ENCODE measurements around the gene INPP4A. TPM values are rescaled to one million over a fixed set of nuclear protein-coding genes. Genes with fewer than 3 reads are reported as not detected.

The INPP4A gene
- polyA plus RNA-seq (2013) = 16.7 TPM

DNA sequence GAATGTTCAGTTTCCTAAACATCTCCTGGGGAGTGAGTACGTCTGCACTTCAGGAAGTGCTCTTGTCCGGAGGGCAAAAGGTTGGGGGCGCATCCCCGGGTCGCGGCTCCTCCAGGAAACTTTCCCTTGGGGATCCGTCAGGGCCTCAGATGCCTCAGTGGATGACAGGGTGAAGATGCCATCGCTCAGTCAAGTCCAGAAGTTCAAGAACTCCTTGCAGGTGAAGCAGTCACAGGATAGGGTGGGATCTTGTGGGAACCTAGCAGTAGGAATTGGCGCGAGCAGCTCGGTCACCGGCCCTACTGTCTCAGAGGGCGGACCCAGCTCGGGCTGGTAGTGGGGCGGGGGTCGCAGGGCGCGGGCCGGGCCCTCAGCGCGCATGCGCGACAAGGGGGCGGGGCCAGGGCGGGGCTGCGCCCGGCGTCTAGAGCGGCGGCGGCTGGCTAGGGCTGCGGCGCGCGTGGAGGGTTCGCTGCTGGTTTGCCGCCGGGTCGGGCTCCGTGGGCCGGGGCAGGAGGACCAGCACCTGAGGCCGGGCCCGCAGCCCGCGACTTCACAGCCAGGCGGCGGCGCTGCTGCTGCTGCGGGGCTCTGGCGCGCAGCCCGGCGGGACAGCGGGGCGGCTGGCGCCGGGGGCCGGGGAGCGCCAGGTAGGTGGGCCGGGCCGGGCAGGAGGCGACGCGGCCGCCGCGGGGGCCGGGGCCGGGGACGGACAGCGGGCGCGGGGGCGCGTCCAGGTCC is at the start of gene INPP4A:
INPP4A (plus strand) TSS at position 423 of the 741 bp plus-strand sequence. CDS start 75,191 bp downstream, outside the sequence.
- Histone ChIP-seq H3K27ac (ENCODE audit: insufficient read depth in 1 of 2, low read depth in 1 of 2, low read length in 2 of 2, poor library complexity in 1 of 2, severe bottlenecking in 2 of 2) (peak within 1 kb of the TSS; percentile 40 to 65), H3K27me3 (replicated peaks in 2 of 5; ENCODE audit: control insufficient read depth in 4 of 5, insufficient read depth in 5 of 5, low read length in 4 of 5) (no peaks in the 10 kb centered on the region), H3K4me1 (ENCODE audit: control extremely low read depth in 1 of 4, control insufficient read depth in 4 of 4, insufficient read depth in 4 of 4, low read length in 3 of 4) (peaks cover 7 to 48% (median 28%) of the 10 kb centered on the region in 4 experiments), H3K4me3 (ENCODE audit: control insufficient read depth in 1 of 7, extremely low read depth in 1 of 7, insufficient read depth in 4 of 7, low read depth in 2 of 7, low read length in 6 of 7) (peak within 1 kb of the TSS; percentile 72 to 85 (median 83)), H3K36me3 (ENCODE audit: control insufficient read depth in 4 of 4, insufficient read depth in 4 of 4, low read length in 3 of 4) (no peaks in the 10 kb centered on the region), H3K9me3 (ENCODE audit: control extremely low read depth in 1 of 5, control insufficient read depth in 4 of 5, insufficient read depth in 2 of 5, low read depth in 1 of 5, low read length in 4 of 5) (peaks cover 0 to 4% (median 0%) of the 10 kb centered on the region in 5 experiments)
- CTCF ChIA-PET = no interaction called here
- POLR2A ChIA-PET = no interaction called here
- peak; percentile 77 to 87 (median 84) for DNase-seq
- 0% methylated on average over 74 of the region's 75 CpGs for WGBS (ENCODE audit: insufficient coverage)

DNA sequence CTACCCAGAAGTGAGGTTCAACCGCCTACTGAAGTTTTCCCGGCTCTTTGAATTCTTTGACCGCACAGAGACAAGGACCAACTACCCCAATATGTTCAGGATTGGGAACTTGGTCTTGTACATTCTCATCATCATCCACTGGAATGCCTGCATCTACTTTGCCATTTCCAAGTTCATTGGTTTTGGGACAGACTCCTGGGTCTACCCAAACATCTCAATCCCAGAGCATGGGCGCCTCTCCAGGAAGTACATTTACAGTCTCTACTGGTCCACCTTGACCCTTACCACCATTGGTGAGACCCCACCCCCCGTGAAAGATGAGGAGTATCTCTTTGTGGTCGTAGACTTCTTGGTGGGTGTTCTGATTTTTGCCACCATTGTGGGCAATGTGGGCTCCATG is 48.7 kb upstream of the INPP4A start:
- Histone ChIP-seq H3K36me3 (ENCODE audit: control insufficient read depth in 4 of 4, insufficient read depth in 4 of 4, low read length in 3 of 4) (no peaks in the 10 kb centered on the region), H3K27me3 (replicated peaks in 2 of 5; ENCODE audit: control insufficient read depth in 4 of 5, insufficient read depth in 5 of 5, low read length in 4 of 5) (peaks cover 0 to 5% (median 0%) of the 10 kb centered on the region in 5 experiments), H3K4me1 (ENCODE audit: control extremely low read depth in 1 of 4, control insufficient read depth in 4 of 4, insufficient read depth in 4 of 4, low read length in 3 of 4) (no peaks in the 10 kb centered on the region), H3K4me3 (ENCODE audit: control insufficient read depth in 1 of 7, extremely low read depth in 1 of 7, insufficient read depth in 4 of 7, low read depth in 2 of 7, low read length in 6 of 7) (no peak overlapping the region), H3K27ac (ENCODE audit: insufficient read depth in 1 of 2, low read depth in 1 of 2, low read length in 2 of 2, poor library complexity in 1 of 2, severe bottlenecking in 2 of 2) (no peak overlapping the region), H3K9me3 (ENCODE audit: control extremely low read depth in 1 of 5, control insufficient read depth in 4 of 5, insufficient read depth in 2 of 5, low read depth in 1 of 5, low read length in 4 of 5) (no peaks in the 10 kb centered on the region)
- CTCF ChIA-PET = no interaction called here
- DNase-seq = no peak
- 100% methylated on average over 5 of the region's 6 CpGs for WGBS (ENCODE audit: insufficient coverage)
- POLR2A ChIA-PET = no interaction called here

DNA sequence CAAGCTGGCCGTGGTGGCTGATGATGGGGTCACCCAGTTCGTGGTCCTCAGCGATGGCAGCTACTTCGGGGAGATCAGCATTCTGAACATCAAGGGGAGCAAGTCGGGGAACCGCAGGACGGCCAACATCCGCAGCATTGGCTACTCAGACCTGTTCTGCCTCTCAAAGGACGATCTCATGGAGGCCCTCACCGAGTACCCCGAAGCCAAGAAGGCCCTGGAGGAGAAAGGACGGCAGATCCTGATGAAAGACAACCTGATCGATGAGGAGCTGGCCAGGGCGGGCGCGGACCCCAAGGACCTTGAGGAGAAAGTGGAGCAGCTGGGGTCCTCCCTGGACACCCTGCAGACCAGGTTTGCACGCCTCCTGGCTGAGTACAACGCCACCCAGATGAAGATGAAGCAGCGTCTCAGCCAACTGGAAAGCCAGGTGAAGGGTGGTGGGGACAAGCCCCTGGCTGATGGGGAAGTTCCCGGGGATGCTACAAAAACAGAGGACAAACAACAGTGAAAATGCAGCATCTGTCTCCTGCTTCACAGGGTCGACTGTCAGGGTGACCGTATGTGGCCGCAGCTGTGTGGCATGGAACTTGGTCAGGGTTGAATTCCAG is 47.8 kb upstream of the INPP4A start:
- no peak overlapping the region for H3K27ac ChIP-seq (ENCODE audit: insufficient read depth in 1 of 2, low read depth in 1 of 2, low read length in 2 of 2, poor library complexity in 1 of 2, severe bottlenecking in 2 of 2)
- no peaks in the 10 kb centered on the region for H3K36me3 ChIP-seq (ENCODE audit: control insufficient read depth in 4 of 4, insufficient read depth in 4 of 4, low read length in 3 of 4)
- H3K9me3 ChIP-seq (ENCODE audit: control extremely low read depth in 1 of 5, control insufficient read depth in 4 of 5, insufficient read depth in 2 of 5, low read depth in 1 of 5, low read length in 4 of 5) = no peaks in the 10 kb centered on the region
- H3K27me3 ChIP-seq (replicated peaks in 2 of 5; ENCODE audit: control insufficient read depth in 4 of 5, insufficient read depth in 5 of 5, low read length in 4 of 5) = peaks cover 0 to 7% (median 0%) of the 10 kb centered on the region in 5 experiments
- WGBS (ENCODE audit: insufficient coverage) = 97% methylated on average over 22 of the region's 23 CpGs
- H3K4me1 ChIP-seq (ENCODE audit: control extremely low read depth in 1 of 4, control insufficient read depth in 4 of 4, insufficient read depth in 4 of 4, low read length in 3 of 4) = no peaks in the 10 kb centered on the region
- ChIA-PET CTCF (no interaction called here), POLR2A (no interaction called here)
- H3K4me3 ChIP-seq (ENCODE audit: control insufficient read depth in 1 of 7, extremely low read depth in 1 of 7, insufficient read depth in 4 of 7, low read depth in 2 of 7, low read length in 6 of 7) = no peak overlapping the region
- no peak for DNase-seq

DNA sequence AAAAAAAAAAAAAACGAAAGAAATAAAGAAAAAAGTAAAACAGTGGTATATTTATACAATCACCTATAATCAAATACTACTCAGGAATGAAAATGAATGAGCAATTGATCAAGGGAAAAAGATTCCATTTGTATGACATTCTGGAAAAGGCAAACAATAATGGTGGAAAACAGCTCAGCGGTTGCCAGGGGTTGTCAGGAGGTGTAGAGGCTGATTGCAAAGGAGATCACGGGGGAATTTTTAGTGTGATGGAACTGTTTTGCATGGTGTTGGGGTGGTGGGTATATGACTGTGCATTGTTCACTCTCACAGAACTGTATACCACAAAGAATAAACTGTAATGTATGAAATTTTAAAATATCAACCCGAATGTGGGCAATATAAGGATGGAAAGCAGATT is 45.5 kb upstream of the INPP4A start:
- Histone ChIP-seq H3K9me3 (ENCODE audit: control extremely low read depth in 1 of 5, control insufficient read depth in 4 of 5, insufficient read depth in 2 of 5, low read depth in 1 of 5, low read length in 4 of 5) (no peaks in the 10 kb centered on the region), H3K4me3 (ENCODE audit: control insufficient read depth in 1 of 7, extremely low read depth in 1 of 7, insufficient read depth in 4 of 7, low read depth in 2 of 7, low read length in 6 of 7) (no peak overlapping the region), H3K27ac (ENCODE audit: insufficient read depth in 1 of 2, low read depth in 1 of 2, low read length in 2 of 2, poor library complexity in 1 of 2, severe bottlenecking in 2 of 2) (no peak overlapping the region), H3K27me3 (replicated peaks in 2 of 5; ENCODE audit: control insufficient read depth in 4 of 5, insufficient read depth in 5 of 5, low read length in 4 of 5) (peaks cover 0 to 7% (median 1%) of the 10 kb centered on the region in 5 experiments), H3K4me1 (ENCODE audit: control extremely low read depth in 1 of 4, control insufficient read depth in 4 of 4, insufficient read depth in 4 of 4, low read length in 3 of 4) (no peaks in the 10 kb centered on the region), H3K36me3 (ENCODE audit: control insufficient read depth in 4 of 4, insufficient read depth in 4 of 4, low read length in 3 of 4) (no peaks in the 10 kb centered on the region)
- WGBS (ENCODE audit: insufficient coverage) = 100% methylated on average over 1 of the region's 4 CpGs
- ChIA-PET POLR2A (no interaction called here), CTCF (no interaction called here)
- DNase-seq = no peak

DNA sequence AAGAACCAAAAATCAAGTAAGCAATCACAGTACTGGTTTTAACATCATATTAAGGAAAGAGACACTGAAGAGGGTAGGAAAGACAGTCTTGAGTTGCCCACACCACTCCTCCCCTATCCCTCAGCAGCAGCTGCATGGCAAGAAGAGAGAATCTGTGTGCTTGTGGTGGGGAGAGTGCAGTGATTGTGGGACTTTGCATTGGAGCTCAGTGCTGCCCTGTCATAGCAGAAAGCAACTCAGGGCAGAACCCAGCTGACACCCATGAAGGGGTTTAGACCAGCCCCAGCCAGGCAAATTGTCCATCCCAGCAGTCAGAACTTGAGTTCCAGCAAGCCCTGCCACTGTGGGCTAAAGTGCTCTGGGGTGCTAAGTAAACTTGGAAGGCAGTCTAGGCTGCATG is 40.8 kb upstream of the INPP4A start:
- Histone ChIP-seq H3K4me1 (ENCODE audit: control extremely low read depth in 1 of 4, control insufficient read depth in 4 of 4, insufficient read depth in 4 of 4, low read length in 3 of 4) (no peaks in the 10 kb centered on the region), H3K9me3 (ENCODE audit: control extremely low read depth in 1 of 5, control insufficient read depth in 4 of 5, insufficient read depth in 2 of 5, low read depth in 1 of 5, low read length in 4 of 5) (no peaks in the 10 kb centered on the region), H3K4me3 (ENCODE audit: control insufficient read depth in 1 of 7, extremely low read depth in 1 of 7, insufficient read depth in 4 of 7, low read depth in 2 of 7, low read length in 6 of 7) (no peak overlapping the region), H3K27me3 (replicated peaks in 2 of 5; ENCODE audit: control insufficient read depth in 4 of 5, insufficient read depth in 5 of 5, low read length in 4 of 5) (peaks cover 0 to 7% (median 1%) of the 10 kb centered on the region in 5 experiments), H3K36me3 (ENCODE audit: control insufficient read depth in 4 of 4, insufficient read depth in 4 of 4, low read length in 3 of 4) (no peaks in the 10 kb centered on the region), H3K27ac (ENCODE audit: insufficient read depth in 1 of 2, low read depth in 1 of 2, low read length in 2 of 2, poor library complexity in 1 of 2, severe bottlenecking in 2 of 2) (no peak overlapping the region)
- ChIA-PET POLR2A (interaction anchor here (0.6 kb wide), 1 partner anchor 1540 kb away, joined by 7 read pairs; no protein-coding TSS in a partner anchor), CTCF (interaction anchor here (0.6 kb wide), 1 partner anchor 8 kb away, joined by 3 read pairs; no protein-coding TSS in a partner anchor)
- DNase-seq = no peak

DNA sequence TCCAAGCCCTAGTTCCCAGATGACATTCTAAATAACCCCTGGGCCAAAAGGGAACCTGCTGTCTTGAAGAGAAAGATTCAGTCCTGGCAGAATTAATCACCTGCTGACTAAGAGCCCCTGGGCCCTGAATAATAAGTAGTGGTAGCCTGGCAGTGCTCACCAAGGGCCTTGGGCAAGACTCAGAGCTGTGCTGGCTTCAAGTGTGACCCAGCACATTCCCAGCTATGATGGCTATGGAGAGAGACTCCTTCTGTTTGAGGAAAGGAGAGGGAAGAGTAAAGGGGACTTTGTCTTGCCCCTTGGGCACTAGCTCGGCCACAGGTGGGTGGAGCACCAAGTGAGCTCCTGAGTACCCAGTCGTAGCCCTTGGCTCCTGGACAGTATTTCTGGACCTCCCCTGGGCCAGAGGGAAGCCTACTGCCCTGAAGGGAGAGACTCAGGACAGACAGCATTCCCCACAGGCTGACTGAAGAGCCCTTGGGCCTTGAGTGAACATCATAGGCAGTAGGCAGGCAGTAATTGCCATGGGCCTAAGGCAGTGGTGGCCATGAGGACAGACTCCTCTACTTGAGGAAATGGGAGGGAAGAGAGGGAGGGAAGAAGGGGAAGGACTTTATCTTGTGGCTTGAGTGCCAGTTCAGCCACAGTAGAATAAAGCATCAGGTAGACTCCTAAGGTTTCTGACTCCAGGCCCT is 40.0 kb upstream of the INPP4A start:
- no peaks in the 10 kb centered on the region for H3K9me3 ChIP-seq (ENCODE audit: control extremely low read depth in 1 of 5, control insufficient read depth in 4 of 5, insufficient read depth in 2 of 5, low read depth in 1 of 5, low read length in 4 of 5)
- ChIA-PET CTCF (interaction anchor here (0.6 kb wide), 1 partner anchor 8 kb away, joined by 3 read pairs; no protein-coding TSS in a partner anchor), POLR2A (no interaction called here)
- peaks cover 0 to 7% (median 1%) of the 10 kb centered on the region in 5 experiments for H3K27me3 ChIP-seq (replicated peaks in 2 of 5; ENCODE audit: control insufficient read depth in 4 of 5, insufficient read depth in 5 of 5, low read length in 4 of 5)
- H3K27ac ChIP-seq (ENCODE audit: insufficient read depth in 1 of 2, low read depth in 1 of 2, low read length in 2 of 2, poor library complexity in 1 of 2, severe bottlenecking in 2 of 2) = no peak overlapping the region
- 100% methylated on average over 2 of the region's 2 CpGs for WGBS (ENCODE audit: insufficient coverage)
- H3K4me1 ChIP-seq (ENCODE audit: control extremely low read depth in 1 of 4, control insufficient read depth in 4 of 4, insufficient read depth in 4 of 4, low read length in 3 of 4) = no peaks in the 10 kb centered on the region
- H3K36me3 ChIP-seq (ENCODE audit: control insufficient read depth in 4 of 4, insufficient read depth in 4 of 4, low read length in 3 of 4) = no peaks in the 10 kb centered on the region
- no peak for DNase-seq
- H3K4me3 ChIP-seq (ENCODE audit: control insufficient read depth in 1 of 7, extremely low read depth in 1 of 7, insufficient read depth in 4 of 7, low read depth in 2 of 7, low read length in 6 of 7) = no peak overlapping the region

DNA sequence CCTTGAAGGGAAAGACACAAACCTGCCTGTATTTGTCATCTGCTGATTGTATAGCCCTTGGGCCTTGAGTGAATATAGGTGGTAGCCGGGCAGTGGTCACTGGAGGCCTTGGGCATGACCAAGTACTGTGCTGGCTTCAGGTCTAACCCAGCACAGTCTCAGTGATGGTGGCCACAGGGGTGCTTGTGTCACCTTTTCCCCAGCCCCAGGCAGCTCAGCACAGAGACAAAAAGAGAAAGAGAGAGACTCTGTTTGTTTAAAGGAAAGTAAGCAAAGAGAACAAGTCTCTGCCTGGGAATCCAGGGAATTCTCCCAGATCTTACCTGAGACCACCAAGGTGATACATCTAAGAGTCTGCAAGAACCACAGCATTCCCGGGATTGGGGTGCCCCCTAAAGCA is 39.4 kb upstream of the INPP4A start:
- Histone ChIP-seq H3K27me3 (replicated peaks in 2 of 5; ENCODE audit: control insufficient read depth in 4 of 5, insufficient read depth in 5 of 5, low read length in 4 of 5) (peaks cover 0 to 7% (median 1%) of the 10 kb centered on the region in 5 experiments), H3K27ac (ENCODE audit: insufficient read depth in 1 of 2, low read depth in 1 of 2, low read length in 2 of 2, poor library complexity in 1 of 2, severe bottlenecking in 2 of 2) (no peak overlapping the region), H3K4me3 (ENCODE audit: control insufficient read depth in 1 of 7, extremely low read depth in 1 of 7, insufficient read depth in 4 of 7, low read depth in 2 of 7, low read length in 6 of 7) (no peak overlapping the region), H3K36me3 (ENCODE audit: control insufficient read depth in 4 of 4, insufficient read depth in 4 of 4, low read length in 3 of 4) (no peaks in the 10 kb centered on the region), H3K4me1 (ENCODE audit: control extremely low read depth in 1 of 4, control insufficient read depth in 4 of 4, insufficient read depth in 4 of 4, low read length in 3 of 4) (no peaks in the 10 kb centered on the region), H3K9me3 (ENCODE audit: control extremely low read depth in 1 of 5, control insufficient read depth in 4 of 5, insufficient read depth in 2 of 5, low read depth in 1 of 5, low read length in 4 of 5) (no peaks in the 10 kb centered on the region)
- ChIA-PET CTCF (no interaction called here), POLR2A (no interaction called here)
- no peak for DNase-seq
- WGBS (ENCODE audit: insufficient coverage) = 90% methylated on average over 2 of the region's 2 CpGs
